ENCODE data around the gene PDS5A.

DNA sequence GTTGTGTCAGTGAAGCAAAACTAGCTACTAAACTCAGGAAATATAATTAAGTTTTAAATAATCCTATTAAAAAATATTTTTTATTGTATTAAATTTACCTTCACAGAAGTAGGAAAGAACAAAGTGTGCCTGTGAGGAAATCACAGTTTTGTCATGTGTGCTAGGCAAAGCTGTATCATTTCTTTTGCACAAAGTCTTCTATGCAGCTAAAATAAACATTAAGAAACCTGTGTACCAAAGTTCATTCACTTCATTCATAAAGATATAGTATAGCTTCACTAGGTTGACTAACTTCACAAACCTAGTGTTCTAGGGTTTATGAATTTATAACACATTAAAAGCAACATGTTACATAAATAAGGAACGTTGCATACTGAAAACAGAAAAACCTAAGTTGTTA, 131.0 kb downstream of the PDS5A start:
- TF ChIP-seq, protein P1, sequence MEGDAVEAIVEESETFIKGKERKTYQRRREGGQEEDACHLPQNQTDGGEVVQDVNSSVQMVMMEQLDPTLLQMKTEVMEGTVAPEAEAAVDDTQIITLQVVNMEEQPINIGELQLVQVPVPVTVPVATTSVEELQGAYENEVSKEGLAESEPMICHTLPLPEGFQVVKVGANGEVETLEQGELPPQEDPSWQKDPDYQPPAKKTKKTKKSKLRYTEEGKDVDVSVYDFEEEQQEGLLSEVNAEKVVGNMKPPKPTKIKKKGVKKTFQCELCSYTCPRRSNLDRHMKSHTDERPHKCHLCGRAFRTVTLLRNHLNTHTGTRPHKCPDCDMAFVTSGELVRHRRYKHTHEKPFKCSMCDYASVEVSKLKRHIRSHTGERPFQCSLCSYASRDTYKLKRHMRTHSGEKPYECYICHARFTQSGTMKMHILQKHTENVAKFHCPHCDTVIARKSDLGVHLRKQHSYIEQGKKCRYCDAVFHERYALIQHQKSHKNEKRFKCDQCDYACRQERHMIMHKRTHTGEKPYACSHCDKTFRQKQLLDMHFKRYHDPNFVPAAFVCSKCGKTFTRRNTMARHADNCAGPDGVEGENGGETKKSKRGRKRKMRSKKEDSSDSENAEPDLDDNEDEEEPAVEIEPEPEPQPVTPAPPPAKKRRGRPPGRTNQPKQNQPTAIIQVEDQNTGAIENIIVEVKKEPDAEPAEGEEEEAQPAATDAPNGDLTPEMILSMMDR (IDR thresholded peaks at IDR 0.05 in 8 of 11, conservative IDR thresholded peaks at IDR 0.05 in 3 of 11), result no peak
- TF ChIP-seq POLR2AphosphoS5 (IDR thresholded peaks at IDR 0.05), result no peak
